ENCODE measurements around the gene LGMN.
"Not testable (repeated sequence)": the region's sequence is repeated elsewhere in the genome, so short reads cannot be mapped to it uniquely, and the experiment has no call there.

DNA sequence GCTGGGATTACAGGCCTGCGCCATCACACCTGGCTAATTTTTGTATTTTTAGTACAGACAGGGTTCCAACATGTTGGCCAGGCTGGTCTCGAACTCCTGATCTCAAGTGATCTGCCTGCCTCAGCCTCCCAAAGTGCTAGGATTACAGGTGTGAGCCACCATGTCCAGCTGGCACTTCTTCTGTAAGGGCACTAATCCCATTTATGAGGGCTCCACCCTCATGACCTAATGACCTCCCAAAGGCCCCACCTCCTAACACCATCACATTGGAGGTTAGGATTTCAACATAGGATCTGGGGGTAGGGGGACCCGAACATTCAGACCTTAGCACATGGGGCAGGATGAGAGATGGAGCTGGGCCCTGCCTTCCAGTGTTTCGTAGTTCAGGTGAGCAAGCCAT is 68.1 kb downstream of the LGMN start:
- TF ChIP-seq CTCF, POLR2A, EP300 (IDR thresholded peaks at IDR 0.05): not testable (repeated sequence)
